HG03135 (cell line): ENCODE data around the gene ISG20.
"Not testable (repeated sequence)": the region's sequence is repeated elsewhere in the genome, so short reads cannot be mapped to it uniquely, and the experiment has no call there.

Source experiments
- ATAC-seq: cut with Tn5 transposase; IDR thresholded peaks from one replicate; pipeline ENCODE4 v1.9.1; 2021; ENCODE audit warnings: mild to moderate bottlenecking, moderate library complexity; ENCODE audit not compliant: unreplicated experiment

Gene ISG20

DNA sequence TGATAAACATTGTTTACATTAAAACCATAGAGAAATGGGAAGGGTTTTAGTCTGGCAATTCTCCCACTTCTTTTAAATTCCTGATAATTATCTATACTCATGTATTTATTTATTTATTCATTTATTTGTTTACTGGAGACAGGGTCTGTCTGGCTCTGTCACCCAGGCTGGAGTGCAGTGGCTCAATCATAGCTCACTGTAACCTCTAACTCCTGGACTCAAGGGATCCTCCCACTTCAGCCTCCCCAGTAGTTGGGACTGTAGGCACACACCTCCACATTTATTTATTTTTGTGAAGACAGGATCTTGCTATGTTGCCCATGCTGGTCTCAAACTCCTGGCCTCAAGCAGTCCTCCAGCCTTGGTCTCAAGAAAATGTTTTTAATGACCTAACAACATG, 20.1 kb upstream of the ISG20 start:
- ATAC-seq = no peak

DNA sequence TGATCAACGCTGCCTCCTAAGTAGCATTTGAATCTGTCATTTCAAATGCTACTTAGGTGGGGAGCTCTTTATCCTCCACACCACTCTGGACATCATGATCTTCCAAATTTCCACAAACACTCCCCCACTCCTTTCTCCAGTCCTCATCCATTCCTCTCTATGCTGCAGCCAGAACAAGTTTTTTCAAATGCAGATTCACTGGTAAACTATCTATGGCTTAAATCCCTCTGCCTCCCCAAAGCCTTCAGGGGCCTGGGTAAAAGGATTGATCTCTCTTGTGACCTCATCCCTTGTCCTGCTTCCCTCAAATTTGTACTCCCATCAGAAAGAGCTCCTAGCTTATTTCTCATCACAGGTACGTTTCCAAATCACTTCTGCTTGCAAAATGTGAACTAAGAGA, 19.0 kb upstream of the ISG20 start:
- no peak for ATAC-seq

DNA sequence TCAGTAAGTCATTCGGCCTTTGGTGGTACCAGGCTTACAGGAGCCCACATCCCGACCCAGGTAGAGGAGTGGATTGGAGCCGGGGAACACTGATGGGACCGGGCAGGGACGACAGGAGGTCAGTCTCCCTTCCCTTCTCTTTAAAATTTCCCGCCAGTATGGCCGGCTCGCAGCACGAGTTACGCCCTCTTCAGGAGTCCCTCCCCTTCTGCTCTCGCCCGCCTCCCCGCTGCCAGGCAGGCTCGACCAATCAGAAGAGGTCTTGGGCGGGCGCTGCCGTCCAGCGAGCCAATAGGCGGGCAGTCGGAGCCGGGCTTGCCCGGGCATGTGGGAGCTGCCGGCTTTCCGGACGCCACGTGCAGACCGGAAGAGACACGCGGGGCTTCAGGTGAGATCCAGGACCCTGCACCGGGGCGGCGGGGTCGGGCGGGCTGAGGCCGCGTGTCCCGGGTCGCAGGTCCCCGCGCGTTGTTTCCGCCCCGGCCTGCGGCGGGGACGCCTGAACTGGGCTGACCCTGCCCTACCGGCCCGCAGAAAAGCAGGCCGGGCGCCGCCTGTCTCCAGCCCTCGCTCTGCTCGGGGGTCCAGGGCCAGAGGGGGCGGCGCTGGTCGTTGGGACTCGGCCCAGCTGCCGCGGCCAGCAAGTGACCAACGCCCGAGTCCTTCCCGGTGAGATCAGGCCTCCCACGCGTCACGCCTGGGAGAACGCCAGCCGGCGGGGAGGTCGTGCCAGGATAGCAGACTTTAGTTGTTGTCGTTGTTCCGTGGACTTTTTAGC, 17.6 kb upstream of the ISG20 start, which contains the start of gene AEN:
TSS of gene AEN (plus strand) at position 346 of the 778 bp plus-strand sequence. CDS start 4,870 bp downstream, outside the sequence.
- ATAC-seq = peak; percentile 96

DNA sequence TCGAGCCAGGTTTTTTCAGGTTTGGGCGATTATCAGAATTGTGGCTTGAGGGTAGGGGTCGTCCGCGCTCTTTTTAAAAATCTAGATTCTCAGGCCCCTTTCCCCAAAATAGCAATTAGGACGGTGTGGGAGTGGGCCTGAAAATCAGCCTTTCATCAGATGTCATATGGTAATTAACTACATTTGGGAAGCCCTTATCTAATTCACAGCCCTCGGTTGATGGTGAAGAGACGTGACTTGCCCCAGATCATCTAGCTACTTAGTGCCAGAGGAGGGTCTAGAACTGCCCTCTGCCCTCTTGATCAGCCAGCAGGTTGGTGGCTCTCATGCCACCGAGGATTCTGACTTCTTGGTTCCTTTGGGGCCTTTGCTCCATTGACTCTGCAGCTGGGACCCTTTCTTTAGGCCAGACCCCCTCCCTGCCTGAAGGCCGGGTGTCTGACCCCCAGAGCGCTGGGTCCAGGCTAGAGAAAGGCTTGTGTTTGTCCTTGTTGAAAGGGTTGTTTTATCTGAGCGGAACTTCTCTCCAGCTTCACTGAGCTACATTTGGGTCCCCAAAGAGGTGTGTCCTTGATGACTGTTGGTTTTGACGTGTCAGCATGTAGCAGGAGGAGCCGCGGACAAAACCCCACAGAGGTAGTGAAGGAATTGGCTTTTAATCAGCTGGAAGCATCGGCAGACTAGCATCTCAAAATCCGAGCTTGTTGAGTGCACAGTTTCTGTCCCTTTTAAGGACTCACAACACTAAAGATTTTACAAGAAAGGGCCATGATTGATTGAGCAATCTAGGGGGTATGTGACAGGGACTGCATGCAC, 16.8 kb upstream of the ISG20 start:
- ATAC-seq = no peak

DNA sequence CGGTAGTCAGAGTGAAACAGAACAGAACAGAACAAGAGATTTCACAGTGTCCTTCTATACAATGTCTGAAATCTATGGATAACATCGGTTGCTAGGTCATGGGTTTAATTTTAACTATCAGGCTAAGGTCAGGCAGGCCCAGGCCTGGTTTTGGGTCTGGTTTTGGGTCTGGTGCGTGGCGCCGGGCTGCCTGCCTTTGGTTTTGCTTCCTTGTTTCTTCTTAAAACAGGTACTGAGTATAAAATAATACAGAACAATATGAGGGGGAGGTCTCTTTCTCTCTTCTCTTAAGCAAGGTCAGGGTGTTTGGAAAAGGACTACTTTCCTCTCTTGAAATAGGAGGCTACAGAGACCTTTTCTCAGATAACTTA, 16.2 kb upstream of the ISG20 start:
- no peak for ATAC-seq

DNA sequence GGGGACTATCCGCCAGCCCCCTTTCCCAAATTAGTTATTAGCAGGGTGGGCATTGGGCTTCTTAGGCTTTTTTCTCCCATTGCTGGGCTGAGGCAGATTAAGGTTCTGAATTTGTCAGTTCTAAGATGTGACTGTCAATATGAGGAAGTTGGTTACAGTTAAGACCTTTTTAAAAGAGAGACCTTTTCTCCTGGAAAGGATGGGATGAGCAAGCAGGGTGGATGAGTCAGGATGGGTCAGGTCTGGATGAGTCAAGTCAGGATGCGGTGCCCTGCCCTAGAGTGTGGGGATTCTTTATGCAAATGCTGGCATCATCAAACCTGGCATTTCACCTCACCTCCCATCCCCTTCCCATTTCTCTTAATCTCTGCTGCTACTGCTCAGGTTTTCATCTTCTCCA, 15.8 kb upstream of the ISG20 start:
- ATAC-seq = no peak

DNA sequence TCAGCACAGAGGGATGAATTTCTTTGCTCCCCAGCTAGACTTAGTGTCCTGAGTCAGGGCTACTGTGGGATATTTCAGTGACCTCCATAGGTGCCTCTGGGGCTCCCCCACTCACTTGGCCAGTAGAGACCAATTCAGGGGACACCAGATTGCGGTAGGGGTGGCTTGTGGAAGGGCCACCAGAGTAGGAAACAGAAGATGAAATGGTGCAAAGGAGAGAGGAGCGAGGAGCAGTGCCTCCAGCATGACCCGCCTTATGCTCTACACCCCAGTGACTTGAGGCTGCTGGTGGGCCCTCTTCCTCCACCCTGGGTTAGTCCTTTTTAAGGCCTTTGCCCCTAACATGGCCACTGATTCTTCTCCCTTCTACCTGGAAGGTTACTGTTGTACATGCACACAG, 15.2 kb upstream of the ISG20 start:
- no peak for ATAC-seq

DNA sequence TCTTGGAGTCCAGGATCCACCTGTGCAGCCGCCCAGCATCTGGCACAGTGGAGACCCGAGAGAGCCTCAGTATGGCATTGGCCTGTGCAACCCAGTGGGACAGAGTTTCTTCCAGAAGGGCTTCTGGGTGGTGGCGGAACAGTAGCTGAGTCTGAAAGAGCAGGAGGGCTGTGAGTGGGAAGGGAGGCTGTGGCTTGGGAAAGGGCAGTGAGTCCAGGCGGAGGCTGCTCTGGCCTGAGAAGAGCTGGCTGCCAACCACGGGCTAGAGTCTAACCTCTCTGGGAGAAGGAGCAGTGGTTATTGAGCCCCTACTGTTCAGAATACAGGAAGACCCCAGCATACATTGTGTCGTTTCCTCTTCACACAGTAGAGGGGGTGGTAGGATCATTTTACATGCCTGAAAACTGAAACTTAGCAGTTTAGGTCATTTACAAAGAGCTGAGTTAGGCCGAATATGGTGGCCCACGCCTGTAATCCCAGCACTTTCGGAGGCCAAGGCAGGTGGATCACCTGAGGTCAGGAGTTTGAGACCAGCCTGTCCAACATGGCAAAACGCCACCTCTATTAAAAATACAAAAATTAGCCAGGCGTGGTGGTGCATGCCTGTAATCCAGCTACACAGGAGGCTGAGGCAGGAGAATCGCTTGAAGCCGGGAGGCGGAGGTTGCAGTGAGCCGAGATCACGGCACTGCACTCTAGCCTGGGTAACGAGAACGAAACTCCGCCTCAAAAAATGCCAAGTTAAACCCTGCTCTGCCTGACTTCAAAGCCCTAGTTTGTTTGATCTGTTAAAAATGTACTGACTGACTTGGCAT, 14.5 kb upstream of the ISG20 start:
- ATAC-seq = peak; percentile 32

DNA sequence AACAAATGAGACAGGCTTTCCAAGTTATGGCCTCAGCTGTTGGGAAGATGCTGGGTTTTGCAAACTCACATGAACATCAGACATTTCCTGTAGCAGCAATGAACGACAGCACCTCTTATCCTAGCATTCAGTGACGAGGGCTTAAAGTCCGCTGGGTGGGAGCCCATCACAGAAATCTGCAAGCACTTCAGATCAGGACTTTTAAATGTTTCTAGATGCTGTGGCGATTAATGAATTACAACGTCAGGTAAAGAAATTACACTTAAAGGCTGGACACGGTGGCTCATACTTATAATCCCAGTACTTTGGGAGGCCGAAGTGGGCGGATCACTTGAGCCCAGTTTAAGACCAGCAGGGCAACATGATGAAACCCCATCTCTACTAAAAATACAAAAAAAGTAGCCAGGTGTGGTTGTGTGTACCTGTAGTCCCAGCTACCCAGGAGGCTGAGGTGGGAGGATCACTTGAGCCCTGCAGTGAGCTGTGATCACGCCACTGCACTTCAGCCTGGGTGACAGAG, 13.8 kb upstream of the ISG20 start:
- no peak for ATAC-seq

DNA sequence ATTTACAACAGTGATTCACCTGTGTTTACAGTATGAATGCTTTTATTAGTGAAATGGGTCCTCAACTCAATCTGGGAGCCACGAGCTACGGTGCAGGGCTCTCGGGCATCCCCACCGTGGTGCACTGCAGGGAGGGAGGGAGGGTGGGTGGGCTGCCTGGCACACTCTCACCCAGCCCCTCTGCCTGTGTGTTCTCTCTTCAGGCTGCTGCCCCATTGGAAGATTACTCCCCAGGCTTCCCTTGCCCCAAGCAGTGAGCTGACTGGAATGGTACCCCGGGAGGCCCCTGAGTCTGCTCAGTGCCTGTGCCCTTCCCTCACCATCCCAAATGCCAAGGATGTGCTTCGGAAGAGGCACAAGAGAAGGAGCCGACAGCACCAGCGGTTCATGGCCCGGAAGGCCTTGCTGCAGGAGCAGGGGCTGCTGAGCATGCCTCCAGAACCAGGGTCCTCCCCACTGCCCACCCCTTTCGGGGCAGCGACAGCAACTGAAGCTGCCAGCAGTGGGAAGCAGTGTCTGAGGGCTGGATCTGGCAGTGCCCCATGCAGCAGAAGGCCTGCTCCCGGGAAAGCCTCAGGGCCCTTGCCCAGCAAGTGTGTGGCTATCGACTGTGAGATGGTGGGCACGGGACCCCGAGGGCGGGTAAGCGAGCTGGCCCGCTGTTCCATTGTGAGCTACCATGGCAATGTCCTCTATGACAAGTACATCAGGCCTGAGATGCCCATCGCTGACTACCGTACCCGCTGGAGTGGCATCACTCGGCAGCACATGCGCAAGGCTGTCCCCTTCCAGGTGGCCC, 12.7 kb upstream of the ISG20 start:
- ATAC-seq = no peak

DNA sequence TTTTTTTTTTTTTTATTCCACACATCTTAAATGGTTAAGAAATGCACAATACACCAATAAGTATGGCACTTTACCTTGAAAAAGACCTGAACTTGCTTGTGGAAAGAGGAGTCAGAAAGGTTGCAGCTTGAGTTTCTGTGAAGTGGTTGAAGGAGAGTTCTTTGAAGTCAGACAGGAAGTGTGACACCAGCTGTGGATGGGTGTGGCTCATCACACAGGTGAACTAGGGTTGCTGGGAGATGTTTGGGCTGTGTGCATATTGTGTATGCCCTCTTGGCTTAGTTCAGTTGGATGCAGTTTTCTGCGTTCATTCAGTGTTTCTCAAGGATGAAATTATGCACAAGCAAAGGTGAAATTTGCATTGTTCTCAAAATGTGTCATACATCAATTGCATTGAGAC, 11.4 kb upstream of the ISG20 start:
- ATAC-seq = peak; percentile 36

DNA sequence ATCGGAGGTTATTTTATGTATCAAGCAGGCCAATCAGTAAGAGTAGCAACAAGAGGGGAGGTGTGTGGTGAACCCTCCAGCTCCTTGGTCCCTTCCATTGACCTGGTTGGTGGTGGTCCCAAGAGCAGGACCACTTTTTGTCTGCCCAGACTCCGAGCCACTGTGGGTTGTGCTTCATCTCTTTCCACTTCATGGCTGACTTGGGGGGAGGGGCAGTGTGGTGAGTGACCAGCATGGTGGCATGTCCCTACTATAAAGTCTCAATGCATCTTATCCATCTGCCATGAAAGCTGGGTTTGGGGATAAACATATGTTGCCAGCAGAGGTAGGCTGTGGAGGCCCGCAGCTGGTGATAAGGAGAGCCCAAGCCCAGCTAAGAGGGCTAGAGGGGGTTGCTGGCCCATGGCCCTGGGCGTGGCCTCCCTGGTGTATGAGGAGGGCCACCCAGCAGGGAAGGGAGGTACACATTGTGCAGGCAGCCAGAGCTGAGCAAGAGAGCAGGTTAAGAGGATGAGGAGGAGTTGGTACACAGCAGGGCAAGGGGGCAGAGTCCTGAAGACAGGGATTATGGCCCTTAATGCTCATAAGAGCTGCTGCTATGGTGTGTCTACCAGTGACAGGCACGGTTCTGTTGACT, 10.7 kb upstream of the ISG20 start:
- ATAC-seq = no peak

DNA sequence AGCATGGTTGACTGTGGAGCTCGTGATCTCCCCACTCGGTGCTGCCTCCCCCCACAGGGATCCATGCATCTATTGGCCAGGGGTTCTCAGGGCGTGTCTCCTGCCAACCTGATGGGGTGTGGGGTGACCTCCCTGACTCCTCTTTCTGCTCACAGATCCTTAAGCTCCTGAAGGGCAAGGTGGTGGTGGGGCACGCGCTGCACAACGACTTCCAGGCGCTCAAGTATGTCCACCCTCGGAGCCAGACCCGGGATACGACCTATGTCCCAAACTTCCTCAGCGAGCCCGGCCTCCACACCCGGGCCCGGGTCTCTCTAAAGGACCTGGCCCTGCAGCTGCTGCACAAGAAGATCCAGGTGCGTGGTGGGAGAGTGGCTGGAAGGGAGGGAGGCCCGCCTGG, 9.7 kb upstream of the ISG20 start:
- no peak for ATAC-seq

DNA sequence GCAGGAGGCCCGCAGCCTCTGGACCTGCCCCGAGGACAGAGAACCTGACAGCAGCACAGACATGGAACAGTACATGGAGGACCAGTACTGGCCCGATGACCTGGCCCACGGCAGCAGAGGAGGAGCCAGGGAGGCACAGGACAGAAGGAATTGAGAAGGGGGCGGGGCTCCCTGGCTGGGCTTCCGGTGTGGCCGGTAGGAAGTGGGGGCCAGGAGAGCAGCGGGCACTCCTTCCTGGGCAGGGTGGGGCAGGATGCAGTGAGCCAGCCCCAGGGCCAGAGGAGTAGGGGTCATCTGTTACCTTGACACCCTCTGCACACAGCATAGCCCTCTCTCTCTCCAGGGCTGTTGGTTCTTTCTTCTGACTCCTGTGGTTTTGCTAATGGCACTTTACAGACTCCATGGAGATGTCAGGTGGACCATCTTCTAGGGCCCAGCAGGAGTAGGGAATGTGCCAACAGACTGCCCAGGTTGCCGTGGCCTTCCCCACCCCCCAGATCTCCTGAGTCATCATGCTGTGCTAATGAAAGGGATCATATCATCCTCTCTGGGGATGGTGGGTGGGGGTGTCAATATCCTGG, 8.6 kb upstream of the ISG20 start:
- ATAC-seq = no peak

DNA sequence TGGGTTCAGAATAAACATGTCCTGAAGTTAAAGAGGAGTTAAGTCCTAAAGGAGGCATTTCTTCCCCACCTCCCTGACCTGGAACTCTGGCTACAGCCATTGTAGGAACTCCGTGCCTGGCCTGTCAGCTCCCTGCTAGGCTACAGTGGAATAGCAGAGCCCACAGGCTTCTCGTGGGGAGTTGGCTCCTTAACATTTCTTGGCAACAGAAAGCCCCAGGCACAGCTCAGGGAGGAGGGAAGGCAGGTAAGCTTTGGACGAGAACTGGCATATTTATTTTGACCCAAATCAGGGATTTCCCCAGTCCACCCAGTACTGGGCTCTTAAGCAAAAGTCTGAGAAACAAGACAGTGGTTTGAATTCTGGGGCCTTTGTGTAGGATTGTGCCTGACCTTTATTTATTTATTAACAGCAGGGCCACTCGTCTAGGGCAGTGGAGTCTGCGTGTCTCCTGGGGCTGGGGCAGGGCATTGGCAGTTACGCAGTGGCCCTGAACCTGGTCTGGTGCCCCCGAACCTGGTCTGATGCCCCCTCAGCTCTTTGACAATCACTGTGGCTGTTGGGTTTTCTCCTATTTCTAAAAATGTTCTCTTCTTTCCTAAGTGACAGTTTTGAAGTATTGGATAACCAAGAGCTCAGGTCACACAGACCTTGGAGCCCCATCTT, 7.9 kb upstream of the ISG20 start:
- no peak for ATAC-seq

DNA sequence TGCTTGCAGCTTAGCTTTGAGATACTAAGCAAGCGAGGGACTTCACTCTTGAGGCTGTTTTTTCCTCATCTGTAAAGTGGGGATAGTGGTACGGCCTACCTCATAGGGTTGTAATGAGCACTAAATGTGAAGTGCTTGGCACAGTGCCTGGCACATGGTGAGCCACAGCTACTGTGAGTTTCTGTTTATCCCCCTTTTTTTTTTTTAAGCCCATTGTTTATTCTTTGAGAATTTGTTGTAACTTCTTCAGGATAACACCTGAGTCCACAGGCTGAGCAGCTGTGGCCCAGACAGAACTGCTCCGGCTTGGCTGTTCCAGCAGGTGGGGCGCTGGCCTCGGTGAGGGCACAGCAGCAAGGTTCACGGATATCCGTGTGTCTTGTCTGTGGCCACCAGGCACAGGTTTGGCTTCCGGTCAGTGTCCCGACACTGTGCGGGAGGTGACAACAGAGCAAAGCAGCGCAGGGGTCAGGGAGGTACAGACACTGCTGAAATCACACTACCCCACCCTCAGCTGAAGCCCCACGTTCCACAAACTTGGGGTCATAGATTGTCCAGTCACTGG, 7.3 kb upstream of the ISG20 start:
- no peak for ATAC-seq

DNA sequence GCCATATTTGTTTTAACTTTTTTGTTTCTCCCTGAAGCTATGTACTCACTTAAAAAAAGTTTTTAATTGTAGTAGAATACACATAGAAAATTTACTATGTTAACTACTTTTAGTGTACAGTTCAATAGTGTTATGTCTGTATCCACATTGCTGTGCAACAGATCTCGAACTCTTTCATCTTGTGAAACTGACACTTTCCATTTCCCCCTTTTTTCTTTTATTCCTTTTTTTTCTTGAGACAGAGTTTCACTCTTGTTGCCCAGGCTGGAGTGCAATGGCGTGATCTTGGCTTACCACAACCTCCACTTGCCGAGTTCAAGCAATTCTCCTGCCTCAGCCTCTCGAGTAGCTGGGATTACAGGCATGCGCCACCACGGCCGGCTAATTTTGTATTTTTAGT, 6.0 kb upstream of the ISG20 start:
- not testable (repeated sequence) for ATAC-seq

DNA sequence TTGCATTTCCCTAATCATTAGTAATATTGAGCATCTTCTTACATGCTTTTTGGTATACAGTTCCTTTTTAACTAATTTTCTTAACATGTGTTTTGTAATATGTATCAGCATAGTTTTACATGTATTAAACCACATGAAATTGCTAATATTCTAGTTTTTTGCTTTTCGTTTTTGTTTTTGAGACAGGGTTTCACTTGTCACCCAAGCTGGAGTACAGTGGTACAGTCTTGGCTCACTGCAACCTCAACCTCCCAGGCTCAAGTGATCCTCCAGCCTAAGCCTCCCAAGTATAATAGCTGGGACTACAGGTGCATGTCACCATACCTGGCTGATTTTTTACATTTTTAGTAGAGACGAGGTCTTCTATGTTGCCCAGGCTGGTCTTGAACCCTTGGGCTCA, 4.4 kb upstream of the ISG20 start:
- no peak for ATAC-seq

DNA sequence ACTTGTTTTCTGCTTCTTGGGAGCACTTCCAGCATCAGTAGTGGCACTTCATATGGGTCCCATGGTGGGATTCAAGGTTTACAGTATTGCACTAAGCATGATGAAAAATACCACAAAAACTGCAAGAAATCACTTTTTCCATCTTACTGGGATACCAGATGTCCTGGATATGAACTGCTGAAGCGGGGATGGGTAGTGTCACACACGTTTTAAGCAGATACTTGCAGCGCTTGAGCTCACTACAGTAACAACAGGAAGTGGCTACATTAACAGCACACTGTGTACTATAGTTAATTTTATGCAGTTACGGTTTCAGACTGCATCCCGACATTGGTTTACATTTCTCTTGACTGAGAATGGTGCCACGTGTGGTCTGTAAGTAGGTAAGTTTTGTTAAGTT, 3.5 kb upstream of the ISG20 start:
- peak; percentile 16 for ATAC-seq
